Left forelimb (tissue), 1 donor: ENCODE measurements around the gene MAGI1.

ENCODE experiments used
- DNase-seq: peaks from one replicate; pipeline ENCODE4 v3.0.0-alpha.2; 2018; ENCODE audit warnings: low spot score

MAGI1 gene

GRCh38 chr3:65971293-65972252 lies 67.1 kb downstream of the MAGI1 start:
- DNase-seq, result no peak

GRCh38 chr3:65968996-65969395 lies 69.7 kb downstream of the MAGI1 start:
- no peak for DNase-seq

- no peak for DNase-seq
Observed at GRCh38 chr3:65967451-65967850, 71.3 kb downstream of the MAGI1 start.

- no peak for DNase-seq
Observed at GRCh38 chr3:65964838-65965237, 73.9 kb downstream of the MAGI1 start.

- no peak for DNase-seq
Observed at GRCh38 chr3:65963787-65964677, 74.7 kb downstream of the MAGI1 start.

GRCh38 chr3:65961733-65962132 lies 77.0 kb downstream of the MAGI1 start:
- no peak for DNase-seq

- no peak for DNase-seq
Observed at GRCh38 chr3:65961128-65961527, 77.6 kb downstream of the MAGI1 start.

- DNase-seq, result no peak
Observed at GRCh38 chr3:65960087-65960486, 78.6 kb downstream of the MAGI1 start.

- no peak for DNase-seq
Observed at GRCh38 chr3:65958216-65958615, 80.5 kb downstream of the MAGI1 start.

GRCh38 chr3:65955792-65956477 lies 82.8 kb downstream of the MAGI1 start:
- DNase-seq, result no peak

GRCh38 chr3:65953881-65954733 lies 84.6 kb downstream of the MAGI1 start:
- DNase-seq, result no peak

GRCh38 chr3:65953301-65953812 lies 85.4 kb downstream of the MAGI1 start:
- no peak for DNase-seq

- no peak for DNase-seq
Observed at GRCh38 chr3:65952842-65953241, 85.9 kb downstream of the MAGI1 start.

GRCh38 chr3:65951836-65952505 lies 86.7 kb downstream of the MAGI1 start:
- DNase-seq, result no peak

- DNase-seq, result no peak
Observed at GRCh38 chr3:65950340-65951326, 88.1 kb downstream of the MAGI1 start.

GRCh38 chr3:65948841-65949573 lies 89.7 kb downstream of the MAGI1 start:
- DNase-seq, result no peak

GRCh38 chr3:65946438-65946837 lies 92.3 kb downstream of the MAGI1 start:
- no peak for DNase-seq

GRCh38 chr3:65945953-65946352 lies 92.8 kb downstream of the MAGI1 start:
- DNase-seq, result no peak
